Measurements from ENCODE around the gene ZNF608.

ZNF608 gene

GRCh38 chr5:124738681-124739633 is 7.5 kb downstream of the ZNF608 start:
- no peak for DNase-seq (ENCODE audit: low spot score)

- no peak for DNase-seq (ENCODE audit: low spot score)
Measured at GRCh38 chr5:124737651-124738050, 8.8 kb downstream of the ZNF608 start.

GRCh38 chr5:124736805-124737188 is 9.6 kb downstream of the ZNF608 start:
- DNase-seq (ENCODE audit: low spot score) = no peak

GRCh38 chr5:124736082-124736804 is 10.2 kb downstream of the ZNF608 start:
- no peak for DNase-seq (ENCODE audit: low spot score)

GRCh38 chr5:124735169-124735858 is 11.1 kb downstream of the ZNF608 start:
- DNase-seq (ENCODE audit: low spot score) = no peak

- no peak for DNase-seq (ENCODE audit: low spot score)
Measured at GRCh38 chr5:124734574-124735168, 11.8 kb downstream of the ZNF608 start.

- no peak for DNase-seq (ENCODE audit: low spot score)
Measured at GRCh38 chr5:124733329-124733650, 13.1 kb downstream of the ZNF608 start.

- DNase-seq (ENCODE audit: low spot score) = no peak
Measured at GRCh38 chr5:124732428-124733328, 13.8 kb downstream of the ZNF608 start.

GRCh38 chr5:124730381-124730780 is 16.1 kb downstream of the ZNF608 start:
- no peak for DNase-seq (ENCODE audit: low spot score)

- no peak for DNase-seq (ENCODE audit: low spot score)
Measured at GRCh38 chr5:124729720-124730359, 16.6 kb downstream of the ZNF608 start.

GRCh38 chr5:124728968-124729332 is 17.5 kb downstream of the ZNF608 start:
- no peak for DNase-seq (ENCODE audit: low spot score)

GRCh38 chr5:124728331-124728967 is 18.0 kb downstream of the ZNF608 start:
- DNase-seq (ENCODE audit: low spot score) = no peak

- no peak for DNase-seq (ENCODE audit: low spot score)
Measured at GRCh38 chr5:124726631-124727362, 19.6 kb downstream of the ZNF608 start.

GRCh38 chr5:124725622-124726258 is 20.7 kb downstream of the ZNF608 start:
- no peak for DNase-seq (ENCODE audit: low spot score)

- no peak for DNase-seq (ENCODE audit: low spot score)
Measured at GRCh38 chr5:124725040-124725434, 21.4 kb downstream of the ZNF608 start.

GRCh38 chr5:124724357-124725039 is 21.9 kb downstream of the ZNF608 start:
- DNase-seq (ENCODE audit: low spot score) = no peak

GRCh38 chr5:124721229-124721735 is 25.2 kb downstream of the ZNF608 start:
- no peak for DNase-seq (ENCODE audit: low spot score)

GRCh38 chr5:124720593-124720992 is 25.8 kb downstream of the ZNF608 start:
- DNase-seq (ENCODE audit: low spot score) = no peak
